ENCODE measurements around the gene SLC17A9. TPM values are rescaled to one million over a fixed set of nuclear protein-coding genes. Genes with fewer than 3 reads are reported as not detected.

SLC17A9 gene
- total RNA-seq, 1 donor from 2014 or later = 12.0 TPM

- H3K4me3 ChIP-seq (ENCODE audit: low read depth, low read length) = no peak overlapping the region
- no peaks in the 10 kb centered on the region for H3K36me3 ChIP-seq (ENCODE audit: control insufficient read depth, insufficient read depth, low read length)
- DNase-seq (ENCODE audit: low read depth) = no peak
- H3K27me3 ChIP-seq (ENCODE audit: control insufficient read depth, insufficient read depth, low read length) = peaks cover 45% of the 10 kb centered on the region
- no peak for TF ChIP-seq CTCF (IDR thresholded peaks at IDR 0.05; ENCODE audit: insufficient read depth, low read length, poor library complexity, severe bottlenecking)
Observed at GRCh38 chr20:62985444-62985778, 32.9 kb downstream of the SLC17A9 start.

DNA sequence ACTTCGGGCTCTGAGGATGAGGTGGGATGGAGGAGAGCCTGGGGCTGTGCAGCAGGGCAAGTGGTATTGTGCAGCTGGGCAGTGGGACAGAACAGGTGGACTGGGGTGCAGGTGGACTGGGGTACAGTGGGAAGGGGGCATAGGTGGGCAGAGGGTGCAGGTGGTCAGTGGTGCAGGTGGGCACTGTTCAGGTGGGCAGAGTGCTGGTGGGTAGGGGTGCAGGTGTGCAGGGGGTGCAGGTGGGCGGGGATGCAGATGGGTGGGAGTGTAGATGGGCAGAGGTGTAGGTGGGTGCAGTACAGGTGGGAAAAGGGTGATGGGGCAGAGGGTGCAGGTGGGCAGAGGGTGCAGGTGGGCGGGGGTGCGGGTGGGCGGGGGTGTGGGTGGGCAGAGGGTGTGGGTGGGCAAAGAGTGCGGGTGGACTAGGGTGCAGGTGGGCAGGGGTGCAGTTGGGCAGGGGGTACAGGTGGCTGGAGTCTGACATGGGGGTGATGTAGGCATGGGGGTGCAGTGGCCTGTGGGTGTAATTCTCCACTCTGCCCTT, 33.8 kb downstream of the SLC17A9 start:
- Histone ChIP-seq H3K4me3 (ENCODE audit: low read depth, low read length) (no peak overlapping the region), H3K27me3 (ENCODE audit: control insufficient read depth, insufficient read depth, low read length) (peaks cover 42% of the 10 kb centered on the region), H3K36me3 (ENCODE audit: control insufficient read depth, insufficient read depth, low read length) (no peaks in the 10 kb centered on the region)
- TF ChIP-seq CTCF (IDR thresholded peaks at IDR 0.05; ENCODE audit: insufficient read depth, low read length, poor library complexity, severe bottlenecking) = no peak
- no peak for DNase-seq (ENCODE audit: low read depth)

DNA sequence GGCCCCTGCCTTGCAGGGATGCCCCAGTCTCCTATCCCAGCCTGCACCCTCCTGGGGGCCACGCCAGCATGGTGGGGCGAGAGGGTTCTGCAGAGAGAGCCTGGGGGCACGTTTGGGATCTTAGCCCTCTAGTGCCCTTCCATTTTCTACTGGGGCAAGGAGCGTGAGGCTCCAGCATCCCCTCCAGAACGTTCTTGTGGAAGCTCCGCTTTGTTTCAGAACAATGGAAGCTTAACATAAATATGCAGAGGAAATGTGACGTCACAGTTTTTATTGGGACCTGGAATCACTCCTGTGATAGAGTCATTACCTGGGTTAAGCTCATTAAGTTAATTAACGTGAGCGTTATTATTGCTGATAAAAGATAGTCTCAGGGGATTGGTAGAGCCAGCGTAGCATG, 34.6 kb downstream of the SLC17A9 start:
- Histone ChIP-seq H3K4me3 (ENCODE audit: low read depth, low read length) (no peak overlapping the region), H3K36me3 (ENCODE audit: control insufficient read depth, insufficient read depth, low read length) (no peaks in the 10 kb centered on the region), H3K27me3 (ENCODE audit: control insufficient read depth, insufficient read depth, low read length) (peaks cover 39% of the 10 kb centered on the region)
- no peak for TF ChIP-seq CTCF (IDR thresholded peaks at IDR 0.05; ENCODE audit: insufficient read depth, low read length, poor library complexity, severe bottlenecking)
- DNase-seq (ENCODE audit: low read depth) = no peak

- no peak for DNase-seq (ENCODE audit: low read depth)
- Histone ChIP-seq H3K4me3 (ENCODE audit: low read depth, low read length) (no peak overlapping the region), H3K36me3 (ENCODE audit: control insufficient read depth, insufficient read depth, low read length) (no peaks in the 10 kb centered on the region), H3K27me3 (ENCODE audit: control insufficient read depth, insufficient read depth, low read length) (peaks cover 34% of the 10 kb centered on the region)
- TF ChIP-seq CTCF (IDR thresholded peaks at IDR 0.05; ENCODE audit: insufficient read depth, low read length, poor library complexity, severe bottlenecking) = no peak
Observed at GRCh38 chr20:62989201-62989601, 36.7 kb downstream of the SLC17A9 start.

DNA sequence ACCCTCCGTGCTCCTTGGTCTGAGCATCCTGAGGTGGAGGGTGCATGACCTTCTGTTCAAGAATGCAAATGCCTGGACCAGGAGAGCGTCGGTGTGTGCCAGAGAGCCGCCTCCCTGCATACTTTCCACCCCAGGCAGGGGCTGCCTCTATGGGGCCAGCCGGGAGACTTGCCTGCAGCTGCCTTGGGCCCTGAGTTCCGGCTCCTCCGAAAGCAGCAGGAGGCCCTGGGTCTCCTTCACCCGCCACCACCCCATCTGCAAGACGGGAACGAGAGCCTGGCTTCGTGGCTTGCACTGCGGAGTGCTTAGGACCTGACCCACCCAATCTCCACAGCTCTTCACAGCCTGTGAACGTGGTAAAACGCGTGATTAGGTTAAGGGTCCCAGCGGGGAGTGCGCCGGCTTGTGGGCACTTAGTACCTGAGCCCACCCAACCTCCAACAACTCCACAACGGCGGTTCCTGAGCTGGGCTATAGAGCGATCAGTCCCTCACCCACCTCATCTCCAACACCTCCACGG, 37.9 kb downstream of the SLC17A9 start:
- H3K27me3 ChIP-seq (ENCODE audit: control insufficient read depth, insufficient read depth, low read length) = peaks cover 41% of the 10 kb centered on the region
- no peak for DNase-seq (ENCODE audit: low read depth)
- H3K36me3 ChIP-seq (ENCODE audit: control insufficient read depth, insufficient read depth, low read length) = no peaks in the 10 kb centered on the region
- no peak for TF ChIP-seq CTCF (IDR thresholded peaks at IDR 0.05; ENCODE audit: insufficient read depth, low read length, poor library complexity, severe bottlenecking)
- no peak overlapping the region for H3K4me3 ChIP-seq (ENCODE audit: low read depth, low read length)

- H3K27me3 ChIP-seq (ENCODE audit: control insufficient read depth, insufficient read depth, low read length) = peaks cover 43% of the 10 kb centered on the region
- no peak for DNase-seq (ENCODE audit: low read depth)
- no peaks in the 10 kb centered on the region for H3K36me3 ChIP-seq (ENCODE audit: control insufficient read depth, insufficient read depth, low read length)
- H3K4me3 ChIP-seq (ENCODE audit: low read depth, low read length) = no peak overlapping the region
- TF ChIP-seq CTCF (IDR thresholded peaks at IDR 0.05; ENCODE audit: insufficient read depth, low read length, poor library complexity, severe bottlenecking) = no peak
Observed at GRCh38 chr20:62991196-62991807, 38.8 kb downstream of the SLC17A9 start.
